ENCODE data around the gene GPC6. TPM values are rescaled to one million over a fixed set of nuclear protein-coding genes. Genes with fewer than 3 reads are reported as not detected.

GPC6 gene
- total and polyA plus RNA-seq, 10 donors, result 0.22 to 9.3 (median 4.5) TPM

- Histone ChIP-seq H3K36me3 (no peaks in the 10 kb centered on the region), H3K9me3 (no peaks in the 10 kb centered on the region), H3K27ac (no peak overlapping the region), H3K27me3 (replicated peaks in 1 of 7) (no peaks in the 10 kb centered on the region), H3K4me3 (no peak overlapping the region), H3K4me1 (no peaks in the 10 kb centered on the region)
- intact Hi-C loops (cut with DNase I; ENCODE audit: low total_unique reads), result no loop called here
- TF ChIP-seq POLR2AphosphoS5 (IDR thresholded peaks at IDR 0.05), result no peak
- TF ChIP-seq CTCF (IDR thresholded peaks at IDR 0.05 in 8 of 11, conservative IDR thresholded peaks at IDR 0.05 in 3 of 11), result no peak
- TF ChIP-seq POLR2A (IDR thresholded peaks at IDR 0.05), result no peak
- DNase-seq, result no peak
- 55 to 74% (median 66%) methylated on average over 2 of the region's 2 CpGs for WGBS, 5 donors
Observed at GRCh38 chr13:94195715-94196114, 969.1 kb downstream of the GPC6 start.

- 26 to 48% (median 35%) methylated on average over 5 of the region's 5 CpGs for WGBS, 5 donors
- intact Hi-C loops (cut with DNase I; ENCODE audit: low total_unique reads), result no loop called here
- DNase-seq, result no peak
Observed at GRCh38 chr13:94196413-94196812, 969.8 kb downstream of the GPC6 start.

GRCh38 chr13:94198681-94199080 is 972.1 kb downstream of the GPC6 start:
- intact Hi-C loops (cut with DNase I; ENCODE audit: low total_unique reads), result no loop called here
- H3K36me3 ChIP-seq, result no peaks in the 10 kb centered on the region
- DNase-seq, result no peak
- no peak for TF ChIP-seq POLR2A (IDR thresholded peaks at IDR 0.05)
- no peak for TF ChIP-seq CTCF (IDR thresholded peaks at IDR 0.05 in 8 of 11, conservative IDR thresholded peaks at IDR 0.05 in 3 of 11)
- TF ChIP-seq POLR2AphosphoS5 (IDR thresholded peaks at IDR 0.05), result no peak
- WGBS, 5 donors, result 18 to 33% (median 28%) methylated on average over 4 of the region's 4 CpGs
- H3K27ac ChIP-seq, result no peak overlapping the region
- no peaks in the 10 kb centered on the region for H3K9me3 ChIP-seq
- no peaks in the 10 kb centered on the region for H3K27me3 ChIP-seq (replicated peaks in 1 of 7)
- no peak overlapping the region for H3K4me3 ChIP-seq
- no peaks in the 10 kb centered on the region for H3K4me1 ChIP-seq

More at GRCh38 chr13:94196413-94196812, 969.8 kb downstream of the GPC6 start:
- TF ChIP-seq POLR2A (IDR thresholded peaks at IDR 0.05), result no peak
- TF ChIP-seq CTCF (IDR thresholded peaks at IDR 0.05 in 8 of 11, conservative IDR thresholded peaks at IDR 0.05 in 3 of 11), result no peak
- no peak for TF ChIP-seq POLR2AphosphoS5 (IDR thresholded peaks at IDR 0.05)
- Histone ChIP-seq H3K36me3 (no peaks in the 10 kb centered on the region), H3K27ac (peak overlapping the region in 3 of 8 donors; percentile 40 to 45 (median 40)), H3K4me1 (no peaks in the 10 kb centered on the region), H3K27me3 (replicated peaks in 1 of 7) (no peaks in the 10 kb centered on the region), H3K9me3 (no peaks in the 10 kb centered on the region), H3K4me3 (no peak overlapping the region)

- Histone ChIP-seq H3K9me3 (no peaks in the 10 kb centered on the region), H3K4me3 (no peak overlapping the region), H3K36me3 (no peaks in the 10 kb centered on the region), H3K27ac (no peak overlapping the region), H3K27me3 (replicated peaks in 1 of 7) (no peaks in the 10 kb centered on the region), H3K4me1 (no peaks in the 10 kb centered on the region)
- no peak for DNase-seq
- 61 to 81% (median 68%) methylated on average over 3 of the region's 3 CpGs for WGBS, 5 donors
- intact Hi-C loops (cut with DNase I; ENCODE audit: low total_unique reads), result no loop called here
- TF ChIP-seq CTCF (IDR thresholded peaks at IDR 0.05 in 8 of 11, conservative IDR thresholded peaks at IDR 0.05 in 3 of 11) (no peak), POLR2A (IDR thresholded peaks at IDR 0.05) (no peak), POLR2AphosphoS5 (IDR thresholded peaks at IDR 0.05) (no peak)
Observed at GRCh38 chr13:94199135-94199534, 972.5 kb downstream of the GPC6 start.
